GM19468 (cell line): ENCODE measurements around the gene ARHGAP42.

Experiments
- ATAC-seq: cut with Tn5 transposase; IDR thresholded peaks from one replicate; pipeline ENCODE4 v1.9.1; 2021; ENCODE audit warnings: mild to moderate bottlenecking, moderate library complexity, moderate number of reproducible peaks; ENCODE audit not compliant: unreplicated experiment; ENCODE audit errors: extremely low read depth

The ARHGAP42 gene

DNA sequence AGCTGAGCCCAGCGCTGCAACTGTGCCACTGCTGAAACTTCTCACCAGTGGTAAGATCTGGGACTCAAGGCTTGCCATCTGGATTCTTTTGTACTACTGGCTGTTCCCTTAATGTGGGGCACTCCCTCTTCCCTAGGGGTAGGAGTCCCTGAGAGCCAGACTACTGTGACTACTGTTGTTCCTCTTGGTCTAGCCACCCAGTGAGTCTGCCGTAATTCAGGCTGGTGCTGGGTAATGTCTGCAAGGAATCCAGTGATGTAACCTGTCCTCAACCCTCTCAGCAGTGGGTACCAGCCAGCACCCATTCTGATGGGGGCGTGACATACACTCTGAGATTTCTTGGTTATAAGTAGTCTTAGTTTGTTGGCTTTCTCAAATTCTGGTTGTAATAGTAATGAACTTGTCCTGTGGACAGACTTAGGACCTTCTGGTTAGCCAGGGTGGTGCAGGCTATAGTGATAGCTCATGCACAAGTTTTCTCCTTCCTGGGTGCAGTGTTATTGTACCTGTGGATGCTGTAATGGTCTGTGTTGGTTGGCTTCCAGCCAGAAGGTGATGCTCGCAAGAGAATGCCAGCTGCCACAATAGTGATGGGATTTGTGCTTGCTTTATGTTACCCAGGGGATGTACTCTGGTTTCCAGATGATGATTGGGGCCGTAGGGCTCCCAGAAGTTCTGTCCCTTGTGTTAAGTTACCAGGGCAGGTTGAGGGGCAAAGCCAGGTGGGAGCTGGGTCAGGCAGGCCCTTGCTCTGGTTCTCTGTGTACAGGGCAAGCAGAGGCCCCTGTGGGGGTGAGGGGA lies 65.5 kb downstream of the ARHGAP42 start:
- no peak for ATAC-seq

DNA sequence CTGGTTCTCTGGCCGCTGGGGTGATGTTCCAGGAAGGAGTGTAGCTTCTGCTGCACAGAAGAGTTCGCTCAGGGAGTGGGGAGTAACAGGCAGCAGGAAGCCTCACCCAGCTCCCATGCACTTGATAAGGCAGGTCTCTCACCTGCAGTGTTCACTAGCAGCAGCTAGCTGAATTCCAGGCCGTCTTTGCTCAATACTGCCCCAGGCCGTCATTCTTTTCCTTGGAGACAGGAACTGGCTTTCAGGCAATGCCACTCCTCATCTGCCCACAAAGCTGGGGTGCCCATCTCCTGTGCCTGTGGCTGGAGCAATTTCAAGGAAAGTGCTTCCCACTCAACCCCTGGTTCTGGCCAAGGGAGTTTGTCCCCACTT lies 66.1 kb downstream of the ARHGAP42 start:
- ATAC-seq: no peak

DNA sequence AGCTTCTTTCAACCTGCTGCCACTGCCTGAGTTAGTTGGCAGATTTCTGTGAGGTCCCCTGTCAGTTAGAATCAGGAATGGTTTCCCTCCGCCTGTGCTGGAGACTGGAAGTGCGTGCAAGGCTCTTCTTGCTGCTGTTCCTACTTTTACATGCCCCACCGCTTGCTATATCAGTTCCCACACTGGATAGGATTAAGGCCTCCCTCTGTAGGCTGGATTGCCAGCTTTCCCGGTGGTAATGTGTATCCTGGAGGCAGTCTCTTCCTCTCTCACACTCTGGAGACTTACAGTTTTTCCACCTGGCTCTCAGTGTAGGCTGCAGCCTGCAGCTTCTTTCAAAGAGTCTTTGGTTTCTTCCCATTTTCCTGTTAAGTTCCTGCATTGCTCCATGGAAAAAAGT lies 66.5 kb downstream of the ARHGAP42 start:
- no peak for ATAC-seq

DNA sequence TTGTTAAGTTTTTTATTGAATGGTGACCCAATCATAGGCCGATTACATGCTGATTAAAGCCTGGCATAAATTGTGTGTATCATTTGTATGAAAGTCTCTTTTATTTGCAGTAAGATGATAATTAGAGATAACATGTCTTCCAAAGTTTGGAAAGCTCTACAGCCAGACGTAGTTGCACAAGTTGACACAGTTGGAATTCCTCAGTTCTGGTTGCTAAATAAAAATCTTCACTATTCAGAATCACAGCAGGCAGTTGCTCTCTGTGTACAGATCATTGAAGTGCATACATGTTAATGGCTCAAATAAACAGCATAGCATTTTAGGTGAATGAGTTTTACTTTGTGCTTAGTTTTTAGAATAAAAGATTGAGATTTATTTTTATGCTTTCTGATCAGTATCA lies 69.5 kb downstream of the ARHGAP42 start:
- no peak for ATAC-seq

DNA sequence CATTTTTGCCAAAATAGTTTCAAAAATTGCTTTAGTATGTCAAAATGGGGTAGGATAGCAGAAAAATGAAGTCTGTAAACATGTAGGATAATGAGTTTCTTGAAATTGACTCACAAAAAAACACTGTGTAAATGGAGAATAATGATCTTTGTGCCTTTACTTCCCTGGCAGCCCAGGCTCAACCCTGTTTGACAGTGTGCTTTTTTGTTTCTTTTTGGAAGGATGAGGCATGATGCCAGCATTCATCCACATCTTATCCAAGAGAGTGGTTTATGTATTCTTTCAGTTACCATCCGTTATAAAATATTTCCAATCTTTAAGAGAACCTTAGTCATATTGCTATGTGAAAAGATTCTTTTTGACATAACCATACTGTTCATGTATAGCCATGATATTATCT lies 70.6 kb downstream of the ARHGAP42 start:
- ATAC-seq: no peak

DNA sequence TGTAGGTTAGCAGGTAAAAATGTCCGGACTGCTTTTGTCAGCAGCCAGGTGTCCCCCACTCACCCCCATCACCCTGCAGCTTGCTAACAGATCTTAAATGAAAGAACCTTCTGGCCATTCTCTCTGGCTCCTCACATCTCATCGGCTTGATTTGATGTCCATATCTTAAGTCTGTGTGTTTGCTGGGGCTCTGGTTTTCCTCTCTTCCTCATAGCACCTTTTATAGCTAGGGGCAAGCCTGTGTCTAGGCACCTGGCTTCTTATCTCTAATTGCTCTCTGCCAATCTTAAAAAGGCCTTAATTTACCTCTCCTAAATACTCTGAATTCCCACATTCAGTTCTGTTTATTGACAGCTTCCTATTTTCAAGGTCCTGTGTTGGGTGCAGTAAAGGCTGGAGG lies 72.0 kb downstream of the ARHGAP42 start:
- ATAC-seq: no peak

DNA sequence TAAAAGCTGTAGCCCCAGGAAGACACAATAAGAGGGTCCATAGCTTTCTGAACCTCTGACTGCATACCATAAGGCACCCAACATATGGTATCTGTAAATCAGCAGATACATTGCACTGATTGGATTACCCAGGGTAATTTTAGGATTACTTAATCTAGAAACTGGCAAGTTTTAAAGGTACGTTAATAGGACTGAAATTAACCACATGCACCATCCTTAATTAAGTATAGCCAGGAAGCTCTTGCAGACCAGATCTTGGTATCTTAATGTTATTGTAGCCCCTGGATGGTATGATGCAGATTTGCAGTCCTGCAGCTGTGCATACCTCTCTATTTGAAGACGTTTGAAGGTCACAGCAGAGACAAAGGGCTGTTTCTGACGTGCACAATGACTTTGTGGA lies 72.8 kb downstream of the ARHGAP42 start:
- no peak for ATAC-seq

DNA sequence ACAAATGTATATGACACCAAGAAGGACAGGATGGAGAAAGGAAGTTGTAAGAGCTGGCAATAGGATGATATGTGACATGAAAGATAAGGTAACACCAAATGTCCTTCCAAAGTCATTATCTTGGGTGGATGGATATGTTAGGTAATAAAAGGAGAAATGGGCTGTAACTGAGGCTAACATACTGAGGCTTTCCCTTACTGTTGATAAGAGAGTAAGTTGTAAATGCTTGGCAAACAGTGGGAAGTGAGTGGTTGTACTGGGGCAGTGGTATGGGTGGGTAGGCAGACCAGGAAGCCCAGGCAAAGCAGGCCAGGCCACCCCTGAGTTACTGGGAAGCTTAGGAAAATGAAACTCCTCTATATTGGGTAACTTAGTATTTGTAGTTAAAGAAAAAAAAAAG lies 73.7 kb downstream of the ARHGAP42 start:
- no peak for ATAC-seq

DNA sequence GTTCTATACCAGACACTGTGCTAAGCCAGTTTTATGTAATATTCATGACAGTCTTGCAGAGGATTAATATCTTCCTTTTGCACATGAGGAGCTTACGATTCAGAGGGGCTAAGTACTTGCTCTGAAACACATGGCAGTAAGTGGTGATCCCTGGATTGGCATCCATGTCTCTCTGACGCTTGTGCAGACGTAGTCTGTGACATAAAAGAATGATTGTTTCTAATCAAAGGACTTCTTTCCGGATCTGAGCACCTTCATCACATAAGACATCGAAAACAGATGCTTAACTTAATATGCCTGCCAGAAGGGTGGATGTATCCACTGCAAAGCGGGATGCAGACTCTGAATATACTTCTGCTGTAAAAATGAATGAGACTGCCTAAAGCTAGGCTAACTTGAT lies 74.8 kb downstream of the ARHGAP42 start:
- ATAC-seq: no peak

DNA sequence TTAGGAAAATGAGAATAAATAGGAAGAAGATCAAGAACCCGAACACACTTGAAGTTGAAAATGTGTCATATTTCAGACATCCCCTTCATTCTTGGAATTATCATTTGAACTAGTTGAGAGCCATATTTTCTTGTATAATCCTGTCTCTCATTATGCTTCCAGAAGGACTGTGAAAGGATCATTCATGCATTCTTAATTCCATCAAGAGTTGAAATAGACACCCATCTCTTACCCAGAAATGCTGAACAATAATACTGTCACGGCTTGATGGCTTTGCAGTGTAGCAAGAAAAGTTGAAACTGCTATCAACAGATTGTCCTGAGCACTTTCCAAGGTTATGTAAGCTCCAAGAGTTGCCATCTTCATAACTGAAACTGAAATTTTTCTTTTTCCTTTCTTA lies 79.7 kb downstream of the ARHGAP42 start:
- ATAC-seq: no peak

DNA sequence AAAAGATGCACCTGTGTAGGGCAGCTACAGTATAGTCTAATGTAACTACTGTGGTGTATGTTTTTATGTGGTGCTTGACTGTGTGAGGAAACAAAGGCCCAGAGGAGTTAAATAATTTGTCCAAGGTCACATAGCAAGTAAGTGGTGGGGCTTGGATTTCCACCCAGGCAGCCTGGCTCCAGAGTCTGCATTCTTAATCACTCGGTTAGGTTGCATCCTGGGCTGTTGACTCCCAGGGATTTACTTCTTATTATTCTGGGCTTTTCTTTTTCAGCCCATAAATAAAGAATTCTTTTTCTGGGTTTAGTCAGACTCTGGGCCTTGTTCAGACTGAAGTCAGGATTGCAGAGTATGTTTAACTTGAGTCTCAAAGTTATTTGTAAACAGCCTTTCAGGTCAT lies 82.1 kb downstream of the ARHGAP42 start:
- ATAC-seq: no peak

DNA sequence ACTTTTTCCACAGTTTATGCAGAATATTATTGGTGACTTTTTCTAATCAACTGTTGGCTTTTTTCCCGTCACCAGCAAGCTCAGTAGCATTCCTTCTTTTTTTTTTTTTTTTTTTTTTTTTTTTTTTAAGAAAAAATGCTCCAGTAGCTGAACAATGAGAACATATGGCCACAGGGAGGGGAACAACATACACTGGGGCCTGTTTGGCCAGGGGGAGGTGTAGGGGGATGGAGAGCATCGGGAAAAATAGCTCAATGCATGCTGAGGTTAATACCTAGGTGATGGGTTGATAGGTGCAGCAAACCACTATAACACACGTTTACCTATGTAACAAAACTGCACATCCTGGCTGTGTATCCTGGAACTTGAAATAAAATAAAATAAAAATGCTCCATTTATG lies 82.5 kb downstream of the ARHGAP42 start:
- no peak for ATAC-seq

DNA sequence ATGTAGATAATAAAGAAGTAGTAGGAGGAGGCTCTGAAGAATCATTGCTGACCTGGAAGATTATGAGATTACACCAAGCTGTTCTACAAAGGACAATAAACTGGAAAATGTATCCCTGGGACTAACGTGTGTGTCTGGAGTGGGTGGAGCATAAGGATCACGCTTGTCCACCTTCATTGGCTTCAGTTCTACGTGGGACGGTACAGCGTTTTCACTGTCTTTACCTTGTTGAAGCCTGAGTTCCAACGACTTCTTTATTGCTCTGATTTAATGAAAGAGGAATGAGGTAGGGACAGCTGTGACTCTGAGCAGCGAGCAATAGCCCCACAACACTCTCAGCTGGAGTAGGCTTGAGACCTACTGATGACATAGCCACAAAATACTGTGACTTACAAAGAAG lies 87.0 kb downstream of the ARHGAP42 start:
- no peak for ATAC-seq

DNA sequence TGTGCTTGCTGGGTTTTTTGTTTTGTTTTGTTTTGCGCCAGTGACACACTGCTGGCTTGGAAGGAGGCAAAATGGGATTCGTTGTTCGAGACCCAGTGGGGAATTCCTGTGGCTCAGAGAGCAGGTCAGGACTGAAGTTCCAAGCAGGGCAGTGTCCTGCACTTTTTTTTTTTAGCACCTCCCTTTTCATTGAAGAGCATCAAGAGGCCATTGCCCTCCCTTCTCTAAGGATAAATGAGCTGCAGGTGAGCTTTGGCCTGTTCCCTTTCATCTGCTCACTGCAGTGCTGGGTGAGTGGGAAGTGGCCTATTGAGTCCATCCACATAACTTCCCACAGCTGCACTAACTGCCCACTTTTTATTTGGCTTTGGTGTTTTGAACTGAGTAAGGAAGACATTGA lies 87.8 kb downstream of the ARHGAP42 start:
- no peak for ATAC-seq

DNA sequence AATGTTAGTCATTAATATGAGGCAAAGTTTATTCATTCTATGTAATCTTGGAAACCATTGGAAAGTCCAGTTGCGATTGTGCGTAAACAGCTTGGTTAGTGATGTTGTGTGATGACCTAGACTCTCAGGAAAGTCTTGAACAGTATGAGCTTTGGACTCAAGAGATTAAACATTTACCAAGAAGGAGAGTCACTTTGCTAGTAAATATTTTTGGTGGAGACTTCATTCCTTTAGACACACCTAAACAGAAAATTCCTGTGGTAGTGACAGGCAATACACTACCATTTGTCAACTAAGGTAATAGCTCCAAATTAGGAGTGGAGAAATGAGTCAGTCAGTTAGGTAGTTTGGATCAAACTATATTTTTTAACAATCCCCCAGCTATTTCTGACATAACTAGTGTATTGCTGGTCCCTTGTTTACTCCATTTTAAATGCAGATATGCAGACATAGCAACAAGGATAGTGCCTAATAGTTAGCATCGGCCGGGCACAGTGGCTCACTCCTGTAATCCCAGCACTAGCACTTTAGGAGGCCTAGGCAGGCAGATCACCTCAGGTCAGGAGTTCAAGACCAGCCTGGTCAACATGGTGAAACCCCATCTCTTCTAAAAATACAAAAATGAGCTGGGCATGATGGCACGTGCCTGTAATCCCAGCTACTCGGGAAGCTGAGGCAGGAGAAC lies 89.3 kb downstream of the ARHGAP42 start:
- no peak for ATAC-seq

DNA sequence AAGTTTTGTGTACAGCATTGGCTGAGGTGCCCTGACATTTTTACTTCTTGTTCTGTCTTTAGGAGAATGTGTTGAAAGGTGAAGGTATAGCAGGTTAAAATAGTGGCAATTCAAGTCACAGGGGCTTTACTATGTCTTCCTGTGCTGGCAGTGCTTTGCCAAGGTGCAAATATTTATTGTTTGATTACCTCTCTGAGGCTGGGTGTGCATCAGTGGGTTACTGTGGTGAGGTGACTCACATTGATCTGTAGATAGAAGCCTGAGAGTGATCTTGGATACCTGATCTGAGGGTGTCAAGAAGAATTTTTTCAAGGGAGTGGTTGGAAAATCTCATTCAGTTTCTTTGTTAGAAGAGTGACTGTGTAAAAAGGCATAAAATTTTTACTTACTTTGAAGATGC lies 90.0 kb downstream of the ARHGAP42 start:
- ATAC-seq: no peak

DNA sequence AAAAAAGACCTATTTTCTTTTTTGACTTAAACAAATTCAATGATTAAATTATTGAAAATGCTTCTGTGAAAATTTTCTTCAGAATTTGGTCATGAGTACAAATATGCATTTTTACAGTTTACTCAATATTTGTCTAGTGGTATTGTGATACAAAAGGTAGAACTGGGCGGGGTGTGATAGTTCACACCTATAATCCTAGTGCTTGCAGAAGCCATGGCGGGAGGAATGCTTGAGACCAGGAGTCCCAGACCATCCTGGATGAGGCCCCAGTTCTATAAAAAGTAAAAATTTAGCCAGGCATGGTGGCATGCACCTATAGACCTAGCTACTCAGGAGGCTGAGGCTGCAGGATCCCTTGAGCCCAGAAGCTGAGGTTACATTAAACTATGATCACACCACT lies 90.6 kb downstream of the ARHGAP42 start:
- ATAC-seq: no peak

DNA sequence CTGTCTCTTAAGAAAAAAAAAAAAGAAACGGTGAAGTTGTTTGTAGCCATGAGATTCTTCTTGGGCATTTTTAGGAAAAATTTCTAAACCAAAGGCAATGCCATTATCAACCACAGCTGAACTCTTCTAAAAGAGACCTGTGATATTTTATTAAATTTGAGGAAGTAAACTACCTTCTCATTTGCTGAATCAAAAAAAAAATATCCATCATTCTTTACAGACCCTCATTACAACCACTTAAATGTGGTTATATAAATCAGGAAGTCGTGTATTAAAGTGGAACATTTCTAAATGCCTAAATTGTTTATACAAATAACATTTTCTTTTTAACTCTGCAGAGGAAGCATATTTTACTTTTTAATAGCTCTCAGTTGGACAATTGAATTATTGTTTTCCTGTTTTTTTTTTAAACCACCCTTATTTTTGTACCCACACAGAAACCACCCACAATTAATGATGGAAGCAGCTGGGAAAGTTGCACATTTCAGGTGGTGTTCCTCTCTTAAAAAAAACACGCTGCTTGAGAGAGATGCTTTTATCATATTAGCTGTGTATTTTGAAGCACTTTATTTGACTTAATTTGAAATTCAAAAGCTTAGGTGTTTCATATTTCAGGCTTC lies 91.2 kb downstream of the ARHGAP42 start:
- ATAC-seq: no peak

DNA sequence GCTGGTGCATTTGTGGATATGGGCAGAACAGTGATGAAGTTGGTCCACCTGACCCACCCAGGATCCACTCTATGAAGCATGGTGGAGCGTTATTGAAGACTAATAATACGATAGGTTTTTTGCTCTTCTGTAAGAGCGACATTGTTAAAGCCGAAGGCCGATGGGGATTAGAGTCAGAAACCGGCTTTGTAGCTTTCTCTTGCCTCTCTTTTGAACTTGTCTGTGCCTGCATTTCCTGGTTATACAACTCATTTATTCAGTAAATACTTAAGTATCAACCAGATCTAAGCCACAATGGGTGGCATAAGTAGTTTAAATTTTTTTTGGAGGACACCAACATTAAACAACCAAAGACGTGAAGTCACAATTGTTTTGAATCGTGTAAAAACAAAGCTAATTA lies 93.4 kb downstream of the ARHGAP42 start:
- no peak for ATAC-seq

DNA sequence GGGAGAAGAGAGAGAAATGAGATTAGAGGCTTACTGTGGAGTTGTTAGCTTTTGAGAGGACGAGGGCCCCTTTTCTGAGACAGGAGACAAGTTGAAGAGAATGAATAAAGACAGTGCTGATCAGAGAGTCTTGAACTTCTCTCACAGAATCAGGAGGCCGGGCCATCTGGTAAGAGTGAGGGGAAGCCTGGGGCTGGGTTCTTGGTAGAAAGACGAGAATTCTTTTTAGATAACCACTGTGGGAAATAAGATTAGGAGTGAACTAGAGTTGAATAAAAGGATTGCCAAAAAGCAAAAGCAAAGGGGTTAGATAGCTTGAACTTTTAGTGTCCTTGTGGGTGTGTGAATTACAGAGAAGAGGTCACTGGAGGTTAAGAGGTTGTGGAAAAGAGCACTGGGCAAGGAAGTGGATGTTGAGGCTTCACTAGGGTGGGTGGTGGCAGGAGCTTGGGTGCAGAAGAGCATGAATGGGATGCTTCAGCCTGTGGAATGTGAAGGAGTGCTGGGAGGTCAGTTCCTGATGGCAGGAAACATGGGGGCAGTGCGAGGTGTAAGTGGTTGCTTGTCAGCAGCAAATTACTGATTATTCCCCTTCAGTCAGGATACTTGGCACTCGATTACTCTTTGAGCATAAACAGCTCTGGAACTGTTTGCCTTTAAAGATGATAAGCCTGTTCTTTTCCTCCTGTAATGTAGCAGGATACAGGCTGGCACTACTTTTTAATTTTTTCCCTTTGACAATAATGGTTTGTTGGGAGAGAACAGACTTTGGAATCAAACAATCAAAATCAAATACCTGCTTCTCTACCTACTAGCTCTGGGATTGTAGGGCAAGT lies 98.3 kb downstream of the ARHGAP42 start:
- no peak for ATAC-seq
